Neural cell (in vitro differentiated cells): ENCODE measurements around the gene SLIRP. TPM values are rescaled to one million over a fixed set of nuclear protein-coding genes. Genes with fewer than 3 reads are reported as not detected.

Source experiments
- H2AFZ ChIP-seq: fragments of 200-600, 300-800 bp; sonication (generic), shearing (Covaris generic); 2 replicates; pipeline ENCODE4 v1.6.0; 2014; ENCODE audit warnings: low read depth, mild to moderate bottlenecking, antibody characterized with exemption, low read length, moderate library complexity
- H3F3A ChIP-seq: fragments of 200-600 bp; shearing (Covaris generic); 2 replicates; pipeline ENCODE4 v1.6.1; 2016; ENCODE audit warnings: mild to moderate bottlenecking, moderate library complexity, mixed read lengths, antibody characterized with exemption, low read length; ENCODE audit not compliant: insufficient read depth, poor library complexity, severe bottlenecking
- H3K27ac ChIP-seq: fragments of 200-600, 300-800 bp; sonication (generic), shearing (Covaris generic); 2 replicates; pipeline ENCODE4 v1.5.1; 2014; ENCODE audit warnings: mild to moderate bottlenecking, low read length, moderate library complexity
- H3K27me3 ChIP-seq: fragments of 300-800, 200-600 bp; sonication (generic), shearing (Covaris generic); 2 replicates; pipeline ENCODE4 v1.6.0; 2014; ENCODE audit warnings: mild to moderate bottlenecking, low read depth, low read length, moderate library complexity; ENCODE audit not compliant: insufficient read depth
- H3K36me3 ChIP-seq: fragments of 300-800, 200-600 bp; sonication (generic), shearing (Covaris generic); 2 replicates; pipeline ENCODE4 v1.5.1; 2014; ENCODE audit warnings: mild to moderate bottlenecking, antibody characterized with exemption, low read length, moderate library complexity; ENCODE audit not compliant: insufficient read depth
- H3K4me2 ChIP-seq: fragments of 300-800, 200-600 bp; sonication (generic), shearing (Covaris generic); 2 replicates; pipeline ENCODE4 v1.6.0; 2014; ENCODE audit warnings: mild to moderate bottlenecking, low read length
- H3K4me3 ChIP-seq: fragments of 300-800, 200-600 bp; sonication (generic), shearing (Covaris generic); 2 replicates; pipeline ENCODE4 v1.5.1; 2014; ENCODE audit warnings: mild to moderate bottlenecking, low read length, moderate library complexity
- H3K79me2 ChIP-seq: fragments of 200-600 bp; shearing (Covaris generic); replicated peaks from 2 replicates; pipeline ENCODE4 v1.6.0; 2014; ENCODE audit warnings: mild to moderate bottlenecking, low read length, moderate library complexity; ENCODE audit not compliant: insufficient read depth
- H3K9ac ChIP-seq: fragments of 300-800, 200-600 bp; sonication (generic), shearing (Covaris generic); 2 replicates; pipeline ENCODE4 v1.6.1; 2016; ENCODE audit warnings: mild to moderate bottlenecking, low read length, mixed read lengths
- H3K9me2 ChIP-seq: fragments of 200-600 bp; shearing (Covaris generic); 2 replicates; pipeline ENCODE4 v1.6.1; 2016; ENCODE audit warnings: mild to moderate bottlenecking, low read length, mixed read lengths; ENCODE audit not compliant: insufficient read depth
- H3K9me3 ChIP-seq: fragments of 200-600, 300-800 bp; sonication (generic), shearing (Covaris generic); 2 replicates; pipeline ENCODE4 v1.6.1; 2016; ENCODE audit warnings: mild to moderate bottlenecking, mixed run types, low read length, moderate library complexity, mixed read lengths
- H4K20me1 ChIP-seq: fragments of 200-600 bp; shearing (Covaris generic); 2 replicates; pipeline ENCODE4 v1.6.1; 2016; ENCODE audit warnings: mild to moderate bottlenecking, mixed run types; ENCODE audit not compliant: insufficient read depth
- EP300 ChIP-seq: fragments of 450-650 bp; conservative IDR thresholded peaks from 2 replicates; pipeline ENCODE4 v1.6.1; 2014; ENCODE audit warnings: antibody characterized with exemption, mild to moderate bottlenecking, moderate library complexity; ENCODE audit not compliant: poor library complexity, severe bottlenecking
- EZH2 ChIP-seq: fragments of 200-600, 300-800 bp; shearing (Covaris generic), sonication (generic); IDR thresholded peaks from 2 replicates; pipeline ENCODE4 v1.6.1; 2014; ENCODE audit warnings: antibody characterized with exemption, low read length, borderline replicate concordance, mild to moderate bottlenecking; ENCODE audit not compliant: insufficient read depth, poor library complexity, severe bottlenecking
- MXI1 ChIP-seq: fragments of 450-650 bp; conservative IDR thresholded peaks from 2 replicates; pipeline ENCODE4 v1.6.1; 2014; ENCODE audit warnings: antibody characterized with exemption, mild to moderate bottlenecking; ENCODE audit not compliant: poor library complexity, severe bottlenecking
- POLR2AphosphoS5 ChIP-seq: IDR thresholded peaks from 2 replicates; pipeline ENCODE4 v1.6.1; 2012
- RAD21 ChIP-seq: fragments of 450-650 bp; conservative IDR thresholded peaks from 2 replicates; pipeline ENCODE4 v1.6.1; 2014; ENCODE audit warnings: antibody characterized with exemption, mild to moderate bottlenecking, moderate library complexity
- SMC3 ChIP-seq: fragments of 450-650 bp; conservative IDR thresholded peaks from 2 replicates; pipeline ENCODE4 v1.6.1; 2014; ENCODE audit warnings: antibody characterized with exemption, mild to moderate bottlenecking, moderate library complexity; ENCODE audit not compliant: poor library complexity
- TAF1 ChIP-seq: IDR thresholded peaks from 2 replicates; pipeline ENCODE4 v1.6.1; 2012; ENCODE audit warnings: low read depth
- polyA plus RNA-seq: library from polyadenylated mRNA; depleted of rRNA; stranded (reverse); fragments of >200 nt; gene quantifications from 2 replicates; pipeline ENCODE4 v1.2.3, GENCODE V29; 2014
- TF ChIP-seq, protein P1 (sequence below): fragments of 450-650 bp; IDR thresholded peaks from 2 replicates; pipeline ENCODE4 v1.5.1; 2014; ENCODE audit warnings: antibody characterized with exemption, mild to moderate bottlenecking, moderate library complexity; ENCODE audit not compliant: poor library complexity, severe bottlenecking
- TF ChIP-seq, protein P2 (sequence below): IDR thresholded peaks from 2 replicates; pipeline ENCODE4 v1.6.1; 2012; ENCODE audit warnings: borderline replicate concordance

The SLIRP gene
- polyA plus RNA-seq, 1 donor from 2014 or later = 697 TPM

- no peaks in the 10 kb centered on the region for H3F3A ChIP-seq
- H3K27me3 ChIP-seq = no peaks in the 10 kb centered on the region
- H3K9me2 ChIP-seq = no peaks in the 10 kb centered on the region
- TF ChIP-seq SMC3 (no peak), TAF1 (no peak), EZH2 (no peak), MXI1 (no peak), POLR2AphosphoS5 (no peak), EP300 (no peak), RAD21 (no peak)
- TF ChIP-seq, protein P1, sequence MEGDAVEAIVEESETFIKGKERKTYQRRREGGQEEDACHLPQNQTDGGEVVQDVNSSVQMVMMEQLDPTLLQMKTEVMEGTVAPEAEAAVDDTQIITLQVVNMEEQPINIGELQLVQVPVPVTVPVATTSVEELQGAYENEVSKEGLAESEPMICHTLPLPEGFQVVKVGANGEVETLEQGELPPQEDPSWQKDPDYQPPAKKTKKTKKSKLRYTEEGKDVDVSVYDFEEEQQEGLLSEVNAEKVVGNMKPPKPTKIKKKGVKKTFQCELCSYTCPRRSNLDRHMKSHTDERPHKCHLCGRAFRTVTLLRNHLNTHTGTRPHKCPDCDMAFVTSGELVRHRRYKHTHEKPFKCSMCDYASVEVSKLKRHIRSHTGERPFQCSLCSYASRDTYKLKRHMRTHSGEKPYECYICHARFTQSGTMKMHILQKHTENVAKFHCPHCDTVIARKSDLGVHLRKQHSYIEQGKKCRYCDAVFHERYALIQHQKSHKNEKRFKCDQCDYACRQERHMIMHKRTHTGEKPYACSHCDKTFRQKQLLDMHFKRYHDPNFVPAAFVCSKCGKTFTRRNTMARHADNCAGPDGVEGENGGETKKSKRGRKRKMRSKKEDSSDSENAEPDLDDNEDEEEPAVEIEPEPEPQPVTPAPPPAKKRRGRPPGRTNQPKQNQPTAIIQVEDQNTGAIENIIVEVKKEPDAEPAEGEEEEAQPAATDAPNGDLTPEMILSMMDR = no peak
- TF ChIP-seq, protein P2, sequence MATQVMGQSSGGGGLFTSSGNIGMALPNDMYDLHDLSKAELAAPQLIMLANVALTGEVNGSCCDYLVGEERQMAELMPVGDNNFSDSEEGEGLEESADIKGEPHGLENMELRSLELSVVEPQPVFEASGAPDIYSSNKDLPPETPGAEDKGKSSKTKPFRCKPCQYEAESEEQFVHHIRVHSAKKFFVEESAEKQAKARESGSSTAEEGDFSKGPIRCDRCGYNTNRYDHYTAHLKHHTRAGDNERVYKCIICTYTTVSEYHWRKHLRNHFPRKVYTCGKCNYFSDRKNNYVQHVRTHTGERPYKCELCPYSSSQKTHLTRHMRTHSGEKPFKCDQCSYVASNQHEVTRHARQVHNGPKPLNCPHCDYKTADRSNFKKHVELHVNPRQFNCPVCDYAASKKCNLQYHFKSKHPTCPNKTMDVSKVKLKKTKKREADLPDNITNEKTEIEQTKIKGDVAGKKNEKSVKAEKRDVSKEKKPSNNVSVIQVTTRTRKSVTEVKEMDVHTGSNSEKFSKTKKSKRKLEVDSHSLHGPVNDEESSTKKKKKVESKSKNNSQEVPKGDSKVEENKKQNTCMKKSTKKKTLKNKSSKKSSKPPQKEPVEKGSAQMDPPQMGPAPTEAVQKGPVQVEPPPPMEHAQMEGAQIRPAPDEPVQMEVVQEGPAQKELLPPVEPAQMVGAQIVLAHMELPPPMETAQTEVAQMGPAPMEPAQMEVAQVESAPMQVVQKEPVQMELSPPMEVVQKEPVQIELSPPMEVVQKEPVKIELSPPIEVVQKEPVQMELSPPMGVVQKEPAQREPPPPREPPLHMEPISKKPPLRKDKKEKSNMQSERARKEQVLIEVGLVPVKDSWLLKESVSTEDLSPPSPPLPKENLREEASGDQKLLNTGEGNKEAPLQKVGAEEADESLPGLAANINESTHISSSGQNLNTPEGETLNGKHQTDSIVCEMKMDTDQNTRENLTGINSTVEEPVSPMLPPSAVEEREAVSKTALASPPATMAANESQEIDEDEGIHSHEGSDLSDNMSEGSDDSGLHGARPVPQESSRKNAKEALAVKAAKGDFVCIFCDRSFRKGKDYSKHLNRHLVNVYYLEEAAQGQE = no peak
- H3K9me3 ChIP-seq = no peaks in the 10 kb centered on the region
- H3K4me2 ChIP-seq = no peak overlapping the region
- H3K79me2 ChIP-seq = peaks cover 8% of the 10 kb centered on the region
- no peaks in the 10 kb centered on the region for H4K20me1 ChIP-seq
- no peak overlapping the region for H3K9ac ChIP-seq
- no peak overlapping the region for H3K27ac ChIP-seq
- no peak overlapping the region for H3K4me3 ChIP-seq
- H3K36me3 ChIP-seq = peaks cover 8% of the 10 kb centered on the region
- H2AFZ ChIP-seq = no peak overlapping the region
Observed at GRCh38 chr14:77717608-77718305, 9.9 kb downstream of the SLIRP start.

DNA sequence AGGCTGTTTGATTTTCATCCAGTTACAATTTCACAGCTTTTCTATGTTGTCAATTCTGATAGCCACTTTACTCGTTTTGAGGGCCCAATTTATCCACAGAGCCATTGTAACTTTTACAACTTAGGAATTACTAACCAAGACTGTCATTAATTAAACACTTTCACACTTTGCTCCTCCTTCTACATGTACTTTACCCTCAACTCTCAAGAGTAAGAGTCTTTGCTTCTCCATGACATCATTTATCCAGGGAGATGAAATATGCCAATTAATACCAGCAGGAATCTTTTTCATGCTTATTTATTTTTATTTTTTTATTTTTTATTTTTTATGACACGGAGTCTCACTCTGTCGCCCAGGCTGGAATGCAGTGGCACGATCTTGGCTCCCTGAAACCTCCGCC is 13.5 kb downstream of the SLIRP start:
- Histone ChIP-seq H2AFZ (no peak overlapping the region), H3K79me2 (no peaks in the 10 kb centered on the region), H3K4me2 (no peak overlapping the region), H3K36me3 (peaks cover 5% of the 10 kb centered on the region), H3K9me3 (no peaks in the 10 kb centered on the region), H4K20me1 (no peaks in the 10 kb centered on the region), H3K9ac (no peak overlapping the region), H3K27ac (no peak overlapping the region), H3K27me3 (no peaks in the 10 kb centered on the region), H3K4me3 (no peak overlapping the region), H3K9me2 (no peaks in the 10 kb centered on the region), H3F3A (no peaks in the 10 kb centered on the region)
- TF ChIP-seq RAD21 = no peak
- no peak for TF ChIP-seq EZH2
- no peak for TF ChIP-seq MXI1
- no peak for TF ChIP-seq TAF1
- no peak for TF ChIP-seq POLR2AphosphoS5
- TF ChIP-seq, protein P1 = no peak
- TF ChIP-seq, protein P2 = no peak
- TF ChIP-seq SMC3 = no peak
